Right lobe of liver (tissue), 6 donors: ENCODE data around the gene ARSA. TPM values are rescaled to one million over a fixed set of nuclear protein-coding genes. Genes with fewer than 3 reads are reported as not detected.

Source experiments
- ATAC-seq, 4 donors: fragments of 200-7000 bp; cut with Tn5 transposase; one replicate each; pipeline ENCODE4 v1.9.1; 2020; ENCODE audit warnings: mild to moderate bottlenecking in 4 of 4, moderate library complexity in 4 of 4
- DNase-seq, 3 donors: peaks; one replicate each; pipeline ENCODE4 v3.0.0-alpha.2; 2020
- H3K27ac ChIP-seq, 3 donors: fragments of 200-600 bp; one replicate each; pipeline ENCODE4 v1.8.0; 2022
- H3K27me3 ChIP-seq, 2 donors: fragments of 200-600 bp; one replicate each; pipeline ENCODE4 v1.8.0; 2022
- H3K36me3 ChIP-seq, 4 donors: fragments of 200-600 bp; sonication (generic) in 1 of 4; one replicate each; pipeline versions ENCODE4 v1.5.1 to v1.8.0; 2017 to 2022; ENCODE audit warnings: control low read depth in 1 of 4
- H3K4me1 ChIP-seq, 4 donors: fragments of 200-600 bp; sonication (generic) in 1 of 4; one replicate each; pipeline versions ENCODE4 v1.5.1 to v1.8.0; 2017 to 2022; ENCODE audit warnings: control low read depth in 1 of 4
- H3K4me3 ChIP-seq, 3 donors: fragments of 200-600 bp; one replicate each; pipeline ENCODE4 v1.8.0; 2022
- H3K9me3 ChIP-seq, 4 donors: fragments of 200-600 bp; sonication (generic) in 1 of 4; one replicate each; pipeline versions ENCODE4 v1.5.1 to v1.8.0; 2017 to 2022; ENCODE audit warnings: control low read depth in 1 of 4
- POLR2A ChIP-seq: fragments of 450-650 bp; IDR thresholded peaks from one replicate; pipeline ENCODE4 v1.6.1; 2017; ENCODE audit warnings: antibody characterized with exemption, mild to moderate bottlenecking
- WGBS: methylation state at CpG from one replicate; pipeline ENCODE4 v1.1.6; 2018; ENCODE audit warnings: low coverage, low lambda C conversion rate; ENCODE audit not compliant: insufficient coverage; ENCODE audit errors: missing lambda C conversion rate; 5-methylcytosine and 5-hydroxymethylcytosine counted together
- intact Hi-C, 2 donors: fragments of 100-400 bp; cut with DNase I; formaldehyde crosslinking; loops; one replicate each; pipeline versions ENCODE4 v1.11.2 to v1.14.1; 2022
- total RNA-seq, 6 experiments: library from RNA; depleted of rRNA in 2 of 6; stranded (reverse); fragments of >200 nt in 2 of 6; fragmentation: NEBNext Ultra II Directional in 3 of 6; extraction: Animal tissue kit (Norgen Biotek cat#: 25700) in 3 of 6; gene quantifications; one replicate each; pipeline versions ENCODE4 v1.1.0 to v1.2.4, GENCODE V29; 2016 to 2023
- TF ChIP-seq, protein P1 (sequence below), 4 donors: fragments of 200-600 bp in 3 of 4; fragments of 450-650 bp in 1 of 4; IDR thresholded peaks; one replicate each; pipeline versions ENCODE4 v1.5.1 to v1.8.0; 2016 to 2022; ENCODE audit warnings: antibody characterized with exemption in 4 of 4, mild to moderate bottlenecking in 2 of 4
- donor health status: DM: no; HTN: yes; CAD: no.
- donor health status: DM: no; HTN: no; CAD: no.
- donor health status: DM: no; HTN: no; CAD: no.
- donor health status: DM: no; HTN: yes; CAD: no.
- donor health status: DM: no; HTN: yes; CAD: no.

The ARSA gene
- total RNA-seq, 6 experiments from 2014 or later = 20.8 to 47.3 (median 38.6) TPM

DNA sequence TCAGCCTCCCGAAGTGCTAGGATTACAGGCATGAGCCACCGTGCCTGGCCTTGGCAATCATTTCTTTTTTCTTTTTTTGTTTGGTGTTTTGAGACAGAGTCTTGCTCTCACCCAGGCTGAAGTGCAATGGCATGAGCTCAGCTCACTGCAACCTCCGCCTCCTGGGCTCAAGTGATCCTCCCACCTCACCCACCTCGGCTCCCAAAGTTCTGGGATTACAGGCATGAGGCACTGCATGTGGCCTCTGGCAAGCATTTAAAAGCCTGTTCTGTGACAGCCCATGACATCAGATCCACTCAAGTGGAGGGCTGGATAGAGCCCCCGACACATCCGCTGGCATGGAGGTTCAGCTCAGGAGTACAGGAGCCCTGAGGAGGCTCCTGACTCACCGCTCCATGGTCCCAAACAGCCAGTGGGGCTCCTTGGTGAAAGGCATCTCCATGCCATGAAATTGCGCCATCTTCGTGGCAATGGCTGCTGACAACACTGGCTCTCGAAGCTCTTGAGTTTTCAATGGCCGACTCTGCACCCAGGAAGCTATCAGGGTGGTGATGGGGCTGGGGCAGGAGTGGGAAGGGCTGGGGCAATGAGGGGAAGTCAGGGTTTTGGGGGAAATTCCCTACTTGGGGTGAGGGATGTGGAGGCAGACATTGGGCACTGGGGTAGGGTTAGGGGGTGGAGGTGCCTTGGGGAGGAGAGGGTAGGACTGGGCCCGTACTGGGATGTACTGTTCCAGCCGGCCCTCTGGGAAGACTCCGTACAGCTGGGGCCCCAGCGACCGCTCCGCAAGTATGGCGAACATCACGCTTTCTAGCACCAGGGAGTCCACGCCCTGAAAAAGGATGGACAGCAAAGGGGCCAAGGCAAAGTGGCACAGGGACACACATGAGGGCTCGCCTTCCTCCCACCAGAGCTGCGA lies 46.7 kb downstream of the ARSA start:
- ATAC-seq (no peak), DNase-seq (peak in 2 of 3 donors; percentile 21 to 43)
- TF ChIP-seq, protein P1, sequence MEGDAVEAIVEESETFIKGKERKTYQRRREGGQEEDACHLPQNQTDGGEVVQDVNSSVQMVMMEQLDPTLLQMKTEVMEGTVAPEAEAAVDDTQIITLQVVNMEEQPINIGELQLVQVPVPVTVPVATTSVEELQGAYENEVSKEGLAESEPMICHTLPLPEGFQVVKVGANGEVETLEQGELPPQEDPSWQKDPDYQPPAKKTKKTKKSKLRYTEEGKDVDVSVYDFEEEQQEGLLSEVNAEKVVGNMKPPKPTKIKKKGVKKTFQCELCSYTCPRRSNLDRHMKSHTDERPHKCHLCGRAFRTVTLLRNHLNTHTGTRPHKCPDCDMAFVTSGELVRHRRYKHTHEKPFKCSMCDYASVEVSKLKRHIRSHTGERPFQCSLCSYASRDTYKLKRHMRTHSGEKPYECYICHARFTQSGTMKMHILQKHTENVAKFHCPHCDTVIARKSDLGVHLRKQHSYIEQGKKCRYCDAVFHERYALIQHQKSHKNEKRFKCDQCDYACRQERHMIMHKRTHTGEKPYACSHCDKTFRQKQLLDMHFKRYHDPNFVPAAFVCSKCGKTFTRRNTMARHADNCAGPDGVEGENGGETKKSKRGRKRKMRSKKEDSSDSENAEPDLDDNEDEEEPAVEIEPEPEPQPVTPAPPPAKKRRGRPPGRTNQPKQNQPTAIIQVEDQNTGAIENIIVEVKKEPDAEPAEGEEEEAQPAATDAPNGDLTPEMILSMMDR (IDR thresholded peaks at IDR 0.05) = no peak
- TF ChIP-seq POLR2A = no peak

DNA sequence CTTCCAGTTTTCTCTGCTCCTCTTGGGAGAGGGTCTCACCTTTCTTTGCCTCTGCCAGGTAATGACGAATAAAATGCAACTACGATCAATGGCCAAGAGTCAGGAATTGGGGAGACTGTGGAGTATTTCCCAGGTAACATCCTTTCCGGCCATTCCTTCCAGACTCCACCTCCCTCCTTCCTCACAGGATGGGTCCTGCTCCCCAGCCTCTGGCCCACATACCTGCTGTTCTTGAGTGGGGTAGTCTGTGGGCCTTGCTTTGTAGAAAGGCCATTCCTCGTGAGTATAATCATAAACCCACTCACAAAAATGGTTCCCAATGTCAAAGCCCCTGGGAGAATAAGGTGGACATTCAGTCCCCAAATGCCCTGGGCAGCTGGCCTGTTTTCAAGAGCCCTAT lies 48.2 kb downstream of the ARSA start:
- TF ChIP-seq, protein P1 (IDR thresholded peaks at IDR 0.05) = no peak
- TF ChIP-seq POLR2A = no peak
- Histone ChIP-seq H3K36me3 (peaks cover 0 to 4% (median 0%) of the 10 kb centered on the region in 4 donors), H3K27me3 (no peaks in the 10 kb centered on the region), H3K9me3 (no peaks in the 10 kb centered on the region), H3K4me3 (no peak overlapping the region), H3K4me1 (peaks cover 0 to 11% (median 0%) of the 10 kb centered on the region in 4 donors), H3K27ac (no peak overlapping the region)
- intact Hi-C loops = no loop called here
- no peak for ATAC-seq
- WGBS = 90% methylated on average over 3 of the region's 4 CpGs
- DNase-seq = no peak

More for the DNA sequence above, 46.7 kb downstream of the ARSA start:
- H3K4me3 ChIP-seq = peak overlapping the region; percentile 69 to 96 (median 91)
- H3K27ac ChIP-seq = peak overlapping the region in 1 of 3 donors; percentile 92
- H3K9me3 ChIP-seq = no peaks in the 10 kb centered on the region
- no peaks in the 10 kb centered on the region for H3K27me3 ChIP-seq
- peaks cover 0 to 11% (median 0%) of the 10 kb centered on the region in 4 donors for H3K4me1 ChIP-seq
- peaks cover 0 to 4% (median 0%) of the 10 kb centered on the region in 4 donors for H3K36me3 ChIP-seq
- WGBS = 92% methylated on average over 2 of the region's 22 CpGs
- intact Hi-C loops = no loop called here

DNA sequence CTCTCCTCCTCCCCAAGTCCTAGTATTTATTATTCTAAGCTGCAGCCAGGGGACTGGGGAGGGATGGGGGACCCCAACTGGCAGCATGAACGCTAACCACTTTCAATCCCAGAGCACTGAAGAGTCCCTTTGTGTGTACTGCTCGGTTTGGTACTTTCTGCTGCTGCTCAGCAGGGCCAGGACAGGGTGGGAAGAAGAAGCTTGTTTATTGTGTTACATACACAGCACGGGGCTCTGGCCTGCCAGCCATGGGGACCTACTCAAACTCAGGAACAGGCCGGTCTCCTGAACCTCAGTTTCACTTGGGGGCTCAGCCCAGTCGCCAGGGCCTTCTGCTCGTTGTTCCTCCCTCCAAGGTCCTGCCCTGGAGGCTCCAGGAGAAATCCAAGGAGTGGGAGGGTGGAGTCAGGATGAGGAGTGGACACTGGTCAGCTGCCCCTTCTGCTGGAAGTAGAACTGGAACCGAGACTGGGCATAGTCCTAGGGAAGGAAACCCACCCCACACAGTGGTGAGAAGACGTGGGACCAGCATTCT lies 49.1 kb downstream of the ARSA start:
- Histone ChIP-seq H3K36me3 (peaks cover 0 to 4% (median 0%) of the 10 kb centered on the region in 4 donors), H3K27me3 (no peaks in the 10 kb centered on the region), H3K9me3 (no peaks in the 10 kb centered on the region), H3K27ac (no peak overlapping the region), H3K4me1 (peaks cover 0 to 10% (median 0%) of the 10 kb centered on the region in 4 donors), H3K4me3 (no peak overlapping the region)
- WGBS = no CpG with 5 or more reads among the region's 8 CpGs
- TF ChIP-seq, protein P1 (IDR thresholded peaks at IDR 0.05) = no peak
- TF ChIP-seq POLR2A = no peak
- no peak for ATAC-seq
- intact Hi-C loops = no loop called here
- no peak for DNase-seq

DNA sequence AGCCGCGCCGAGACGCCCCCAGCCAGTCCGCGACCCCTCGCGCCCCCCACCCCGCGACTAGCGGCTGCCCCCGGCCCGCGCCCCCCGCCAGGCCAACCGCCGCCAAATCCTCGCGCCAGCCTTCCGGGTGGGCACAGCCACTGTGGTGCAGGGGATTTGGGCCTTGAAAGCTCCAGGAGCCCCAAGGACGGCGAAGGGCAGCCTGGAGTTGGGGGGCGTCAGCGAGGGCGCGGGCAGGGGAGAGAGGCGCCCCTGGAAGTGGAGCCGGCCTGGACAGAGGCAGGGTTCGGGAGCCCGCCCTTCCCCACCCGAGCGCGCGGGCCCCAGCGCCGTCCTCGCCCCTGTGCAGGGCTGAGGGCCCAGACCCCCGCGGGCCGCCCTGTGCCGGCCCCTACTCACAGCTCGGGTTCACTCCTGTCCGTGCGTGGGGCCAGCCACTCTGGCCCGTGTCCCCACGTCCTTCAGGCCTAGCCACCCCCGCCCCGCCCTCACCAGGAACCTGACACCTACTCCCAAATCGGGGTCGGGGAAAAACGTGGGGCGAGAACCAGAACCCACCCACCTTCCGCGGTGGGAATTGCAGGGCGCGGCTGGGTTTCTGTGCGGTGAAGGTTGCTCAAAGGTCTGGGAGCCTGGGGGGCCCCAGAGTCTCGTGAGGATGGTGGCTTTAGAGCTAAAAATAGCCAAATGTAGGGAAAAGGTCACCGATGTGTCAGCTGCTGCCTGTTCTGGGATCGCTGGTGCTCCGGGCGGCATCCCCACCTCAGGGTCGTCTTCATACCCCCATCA lies 49.8 kb downstream of the ARSA start, which contains the start of gene CPT1B:
Gene CPT1B, minus strand, starts transcription at position 441 of the 789 bp plus-strand sequence. CDS start 512 bp downstream, outside the sequence.
- 35% methylated on average over 7 of the region's 63 CpGs for WGBS
- intact Hi-C loops = no loop called here
- DNase-seq = no peak
- H3K27me3 ChIP-seq = no peaks in the 10 kb centered on the region
- no peak for ATAC-seq
- TF ChIP-seq, protein P1 (IDR thresholded peaks at IDR 0.05) = no peak
- TF ChIP-seq POLR2A = no peak
- H3K27ac ChIP-seq = no peak within 1 kb of the TSS
- peaks cover 0 to 4% (median 0%) of the 10 kb centered on the region in 4 donors for H3K4me1 ChIP-seq
- peaks cover 0 to 4% (median 0%) of the 10 kb centered on the region in 4 donors for H3K36me3 ChIP-seq
- H3K4me3 ChIP-seq = no peak within 1 kb of the TSS
- no peaks in the 10 kb centered on the region for H3K9me3 ChIP-seq
